Endothelial cell of umbilical vein (primary cell): ENCODE results near the gene TMEM183A. TPM values are rescaled to one million over a fixed set of nuclear protein-coding genes. Genes with fewer than 3 reads are reported as not detected.

Experiments
- BruUV-seq: library from RNA; stranded (reverse); fragments of 400-500 nt; replicated peaks from 2 replicates; lab custom pipeline; 2021; lab: Mats Ljungman, UMichigan
- CTCF ChIA-PET: fragments of 300-600, 350-600 bp; sonication (Branson Sonifier 250); formaldehyde crosslinking; loops from one replicate; lab custom pipeline; 2021; ENCODE audit warnings: antibody characterized with exemption, inconsistent platforms; lab: Charles Lee
- POLR2A ChIA-PET: fragments of 300-600, 350-600 bp; sonication (Branson Sonifier 250); formaldehyde crosslinking; loops from one replicate; lab custom pipeline; 2021; ENCODE audit warnings: antibody characterized with exemption, inconsistent platforms; lab: Charles Lee
- DNase-seq: peaks from one replicate; pipeline ENCODE4 v3.0.0-alpha.2; 2011; ENCODE audit warnings: low read depth, low spot score
- FAIRE-seq: peaks from 2 replicates; lab custom pipeline; 2011; peaks lifted over from hg19 to GRCh38; lab: Jason Lieb, UNC
- H2AFZ ChIP-seq: 2 replicates; pipeline ENCODE4 v1.6.0; 2012; ENCODE audit warnings: low read depth, low read length, control low read depth, inconsistent platforms
- H3K27ac ChIP-seq: 2 replicates; pipeline ENCODE4 v1.5.1; 2011; ENCODE audit warnings: low read depth, mild to moderate bottlenecking, control low read depth, low read length, moderate library complexity; ENCODE audit not compliant: insufficient read depth
- H3K27me3 ChIP-seq, 2 experiments: 2 replicates each; pipeline versions ENCODE4 v1.6.0 to v1.6.1; 2011; ENCODE audit warnings: low read length in 2 of 2, mixed read lengths in 1 of 2; ENCODE audit not compliant: control insufficient read depth in 2 of 2, insufficient read depth in 2 of 2
- H3K36me3 ChIP-seq, 2 experiments: 2 replicates in 1 of 2; 3 replicates in 1 of 2; pipeline ENCODE4 v1.5.1; 2011; ENCODE audit warnings: low read length in 2 of 2, mild to moderate bottlenecking in 1 of 2, moderate library complexity in 1 of 2; ENCODE audit not compliant: control insufficient read depth in 2 of 2, insufficient read depth in 2 of 2; ENCODE audit errors: extremely low read depth in 1 of 2
- H3K4me1 ChIP-seq: 3 replicates; pipeline ENCODE4 v1.5.1; 2011; ENCODE audit warnings: mild to moderate bottlenecking, low read length; ENCODE audit not compliant: control insufficient read depth, insufficient read depth; ENCODE audit errors: extremely low read depth
- H3K4me2 ChIP-seq: 2 replicates; pipeline ENCODE4 v1.6.1; 2011; ENCODE audit warnings: low read length, control low read depth, mixed read lengths; ENCODE audit not compliant: insufficient read depth
- H3K4me3 ChIP-seq, 3 experiments: fragments of 200-600 bp in 1 of 3; sonication (generic), shearing (Covaris generic) in 1 of 3; replicated peaks in 1 of 3; 2 replicates each; pipeline ENCODE4 v1.5.1; 2011 to 2016; ENCODE audit warnings: control low read depth in 3 of 3, low read length in 3 of 3, mild to moderate bottlenecking in 2 of 3, inconsistent platforms in 1 of 3, low read depth in 1 of 3, moderate library complexity in 1 of 3; ENCODE audit not compliant: insufficient read depth in 1 of 3
- H3K79me2 ChIP-seq: 2 replicates; pipeline ENCODE4 v1.6.0; 2012; ENCODE audit warnings: low read length, inconsistent platforms; ENCODE audit not compliant: control insufficient read depth, insufficient read depth
- H3K9ac ChIP-seq: replicated peaks from 2 replicates; pipeline ENCODE3; 2011; ENCODE audit warnings: low read length, control low read depth; ENCODE audit not compliant: insufficient read depth; ENCODE audit errors: extremely low read depth
- H3K9me1 ChIP-seq: replicated peaks from 3 replicates; pipeline ENCODE4 v1.6.0; 2011; ENCODE audit warnings: mild to moderate bottlenecking, low read length; ENCODE audit not compliant: control insufficient read depth, insufficient read depth; ENCODE audit errors: extremely low read depth
- H3K9me3 ChIP-seq: replicated peaks from 2 replicates; pipeline ENCODE4 v1.5.1; 2012; ENCODE audit warnings: low read length, inconsistent platforms; ENCODE audit not compliant: control insufficient read depth, insufficient read depth
- H4K20me1 ChIP-seq: replicated peaks from 2 replicates; pipeline ENCODE3; 2011; ENCODE audit warnings: mild to moderate bottlenecking, low read length; ENCODE audit not compliant: control insufficient read depth, insufficient read depth; ENCODE audit errors: extremely low read depth
- CTCF ChIP-seq, 2 donors: IDR thresholded peaks; 1 replicate in 1 of 2; 2 replicates in 1 of 2; pipeline ENCODE4 v1.5.1; 2011; ENCODE audit warnings: low read length in 2 of 2, mild to moderate bottlenecking in 2 of 2, moderate library complexity in 2 of 2, control low read depth in 1 of 2, inconsistent platforms in 1 of 2, low read depth in 1 of 2; ENCODE audit not compliant: insufficient read depth in 1 of 2; ENCODE audit errors: extremely low read depth in 1 of 2
- EZH2 ChIP-seq: IDR thresholded peaks from 2 replicates; pipeline ENCODE4 v1.6.1; 2012; ENCODE audit warnings: borderline replicate concordance, low read depth, mild to moderate bottlenecking, moderate library complexity, low read length, inconsistent platforms; ENCODE audit not compliant: severe bottlenecking
- FOS ChIP-seq: IDR thresholded peaks from 2 replicates; pipeline ENCODE4 v1.6.1; 2011; ENCODE audit warnings: mild to moderate bottlenecking, low read length, moderate library complexity, borderline replicate concordance; ENCODE audit not compliant: insufficient read depth
- GATA2 ChIP-seq: IDR thresholded peaks from 2 replicates; pipeline ENCODE4 v1.7.0; 2011; ENCODE audit warnings: low read depth, mild to moderate bottlenecking, moderate library complexity, mixed read lengths, low read length; ENCODE audit not compliant: insufficient read length, insufficient read depth
- JUN ChIP-seq: IDR thresholded peaks from 2 replicates; pipeline ENCODE4 v1.6.1; 2011; ENCODE audit warnings: borderline replicate concordance, low read depth; ENCODE audit not compliant: insufficient read length, insufficient read depth
- MAX ChIP-seq: IDR thresholded peaks from 2 replicates; pipeline ENCODE4 v1.6.1; 2011; ENCODE audit not compliant: insufficient read depth, insufficient read length
- MYC ChIP-seq: IDR thresholded peaks from one replicate; pipeline ENCODE4 v1.6.1; 2011; ENCODE audit warnings: mild to moderate bottlenecking, low read depth, low read length
- POLR2A ChIP-seq: IDR thresholded peaks from 2 replicates; pipeline ENCODE4 v1.6.1; 2012; ENCODE audit warnings: low read depth, mild to moderate bottlenecking, control low read depth, low read length
- POLR2AphosphoS5 ChIP-seq: IDR thresholded peaks from 2 replicates; pipeline ENCODE4 v1.6.1; 2012; ENCODE audit warnings: low read depth, mild to moderate bottlenecking, control low read depth, low read length, moderate library complexity; ENCODE audit not compliant: insufficient read depth
- dilution Hi-C: fragments of 300-500 bp; cut with MboI; formaldehyde crosslinking; loops from one replicate; pipeline ENCODE4 v1.15.0; 2019; ENCODE audit warnings: low sequenced_read_pairs; ENCODE audit not compliant: extremely low pct_ligation_motif_present
- intact Hi-C: fragments of 100-400 bp; cut with micrococcal nuclease; formaldehyde crosslinking; loops from one replicate; pipeline ENCODE4 v1.10.0; 2022
- polyA plus RNA-seq, 4 experiments: library from polyadenylated mRNA; depleted of rRNA in 3 of 4; stranded (reverse) in 3 of 4; unstranded in 1 of 4; fragments of >200 nt; gene quantifications; 2 replicates each; pipeline versions ENCODE4 v1.2.1 to v1.2.3, GENCODE V29; 2011 to 2012; ENCODE audit warnings: missing spikeins in 1 of 4
- total RNA-seq: library from RNA; stranded (reverse); gene quantifications from 2 replicates; pipeline ENCODE4 v1.2.3, GENCODE V29; 2021

TMEM183A gene
- total and polyA plus RNA-seq, 2 donors (not counting 3 experiments of a cell fraction or from before 2014, with no cell fraction given) = 59.4 to 110 TPM

GRCh38 chr1:203073469-203073868 is 66.3 kb downstream of the TMEM183A start:
- DNase-seq (no peak), FAIRE-seq (no peak)
- no peaks in the 10 kb centered on the region for H3K9me1 ChIP-seq
- intact Hi-C loops = no loop called here
- peaks cover 46 to 51% of the 10 kb centered on the region in 2 experiments for H3K27me3 ChIP-seq
- TF ChIP-seq FOS = no peak
- TF ChIP-seq MAX = no peak
- TF ChIP-seq POLR2AphosphoS5 = no peak
- TF ChIP-seq POLR2A = no peak
- TF ChIP-seq GATA2 = no peak
- no peak for TF ChIP-seq EZH2
- TF ChIP-seq MYC = no peak
- no peak for TF ChIP-seq JUN
- TF ChIP-seq CTCF (IDR thresholded peaks at IDR 0.05; ENCODE audit: extremely low read depth in 1 of 2, insufficient read depth in 1 of 2, low read depth in 1 of 2, low read length in 2 of 2) = no peak
- H2AFZ ChIP-seq = no peak overlapping the region
- ChIA-PET POLR2A (no interaction called here), CTCF (interaction anchor here (0.9 to 1.6 kb wide), 5 partner anchors 11 to 194 kb away, joined by 3 to 4 read pairs (median 4); no protein-coding TSS in a partner anchor)
- H3K4me2 ChIP-seq = no peak overlapping the region
- H3K9me3 ChIP-seq = no peaks in the 10 kb centered on the region
- H3K4me1 ChIP-seq = no peaks in the 10 kb centered on the region
- BruUV-seq = no TSS peak
- no peaks in the 10 kb centered on the region for H4K20me1 ChIP-seq
- H3K9ac ChIP-seq = no peak overlapping the region
- H3K79me2 ChIP-seq = no peaks in the 10 kb centered on the region
- no peak overlapping the region for H3K4me3 ChIP-seq
- no peaks in the 10 kb centered on the region for H3K36me3 ChIP-seq
- dilution Hi-C loops = no loop called here
- H3K27ac ChIP-seq = no peak overlapping the region

Other genes with a start within 250 kb of the TMEM183A start
- gene KDM5B, start 199.0 kb upstream of the TMEM183A start, total RNA-seq = 65.5 and 69.8 TPM in 2 replicates
- gene KDM5B, start 199.0 kb upstream of the TMEM183A start, polyA plus RNA-seq = 25.2 and 25.9 TPM in 2 replicates
- 1.5 and 1.7 TPM in 2 replicates for gene PCAT6, start 196.4 kb upstream of the TMEM183A start, total RNA-seq
- gene PCAT6, start 196.4 kb upstream of the TMEM183A start, polyA plus RNA-seq = 2.4 and 2.9 TPM in 2 replicates
- gene RABIF, start 118.2 kb upstream of the TMEM183A start, total RNA-seq = 13.1 and 15.8 TPM in 2 replicates
- gene RABIF, start 118.2 kb upstream of the TMEM183A start, polyA plus RNA-seq = 15.4 and 17.1 TPM in 2 replicates
- 22.8 and 25.2 TPM in 2 replicates for gene KLHL12, start 80.1 kb upstream of the TMEM183A start, total RNA-seq
- gene KLHL12, start 80.1 kb upstream of the TMEM183A start, polyA plus RNA-seq = 20.6 and 23.0 TPM in 2 replicates
- gene ADIPOR1, start 49.1 kb upstream of the TMEM183A start, total RNA-seq = 66.9 and 67.2 TPM in 2 replicates
- 122 and 135 TPM in 2 replicates for gene ADIPOR1, start 49.1 kb upstream of the TMEM183A start, polyA plus RNA-seq
- gene CYB5R1, start 40.1 kb upstream of the TMEM183A start, total RNA-seq = 28.8 and 32.2 TPM in 2 replicates
- 28.0 and 29.0 TPM in 2 replicates for gene CYB5R1, start 40.1 kb upstream of the TMEM183A start, polyA plus RNA-seq
- gene PPFIA4, start 19.1 kb downstream of the TMEM183A start, total RNA-seq = 0.16 and 0.22 TPM in 2 replicates
- gene PPFIA4, start 19.1 kb downstream of the TMEM183A start, polyA plus RNA-seq = 0.13 and 0.17 TPM in 2 replicates
- gene MYOG, start 78.6 kb downstream of the TMEM183A start, total RNA-seq = not detected in 2 replicates
- not detected in 2 replicates for gene MYOG, start 78.6 kb downstream of the TMEM183A start, polyA plus RNA-seq
- not detected in 2 replicates for gene ADORA1, start 120.4 kb downstream of the TMEM183A start, total RNA-seq
- gene ADORA1, start 120.4 kb downstream of the TMEM183A start, polyA plus RNA-seq = 0.08 and 0.15 TPM in 2 replicates
- gene MYBPH, start 168.5 kb downstream of the TMEM183A start, total RNA-seq = not detected in 2 replicates
- not detected in 2 replicates for gene MYBPH, start 168.5 kb downstream of the TMEM183A start, polyA plus RNA-seq
- gene CHI3L1, start 179.3 kb downstream of the TMEM183A start, total RNA-seq = not detected in 2 replicates
- not detected in 2 replicates for gene CHI3L1, start 179.3 kb downstream of the TMEM183A start, polyA plus RNA-seq
- gene CHIT1, start 222.3 kb downstream of the TMEM183A start, total RNA-seq = not detected in 2 replicates
- not detected in 2 replicates for gene CHIT1, start 222.3 kb downstream of the TMEM183A start, polyA plus RNA-seq